ENCODE results near the gene DYNC2H1.

DYNC2H1 gene

GRCh38 chr11:103378931-103379330 lies 269.7 kb downstream of the DYNC2H1 start:
- no peak for DNase-seq

DNA sequence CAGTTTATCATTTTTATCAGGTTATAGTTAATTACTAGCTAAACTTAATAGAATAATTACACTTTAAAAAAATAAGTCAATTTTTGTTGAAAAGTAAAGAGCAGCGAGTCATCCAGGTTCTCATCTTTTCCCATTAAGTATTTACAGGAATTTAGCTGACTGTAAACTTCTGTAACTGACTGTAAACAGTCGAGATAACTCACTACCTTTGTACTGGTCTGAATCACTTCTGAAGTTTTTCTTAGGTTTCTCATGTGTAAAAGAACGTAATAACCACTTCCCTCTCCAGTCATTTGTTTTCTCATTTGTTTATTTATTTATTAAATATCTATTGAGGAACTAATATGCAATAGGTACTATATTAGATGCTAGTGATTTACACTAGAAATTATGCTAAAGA lies 270.8 kb downstream of the DYNC2H1 start:
- no peak for DNase-seq

DNA sequence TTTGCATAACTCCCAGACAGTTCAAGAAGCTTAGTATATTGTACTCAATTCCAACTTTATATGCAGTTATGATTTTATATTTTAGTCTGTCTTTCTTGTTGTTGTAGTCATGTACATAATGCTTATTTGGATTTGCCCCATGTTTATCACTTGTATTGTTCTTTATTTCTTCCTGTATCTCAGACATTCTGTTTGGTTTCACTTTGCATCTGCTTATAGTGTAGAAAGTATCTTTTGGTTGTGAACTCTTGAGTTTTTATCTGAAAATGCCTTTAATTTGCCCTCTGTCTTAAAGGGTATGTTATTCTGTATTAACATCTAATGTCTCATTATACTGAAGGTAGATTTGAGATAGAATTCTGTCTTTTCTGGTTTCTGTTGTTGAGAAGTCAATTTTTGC lies 275.4 kb downstream of the DYNC2H1 start:
- DNase-seq: no peak

DNA sequence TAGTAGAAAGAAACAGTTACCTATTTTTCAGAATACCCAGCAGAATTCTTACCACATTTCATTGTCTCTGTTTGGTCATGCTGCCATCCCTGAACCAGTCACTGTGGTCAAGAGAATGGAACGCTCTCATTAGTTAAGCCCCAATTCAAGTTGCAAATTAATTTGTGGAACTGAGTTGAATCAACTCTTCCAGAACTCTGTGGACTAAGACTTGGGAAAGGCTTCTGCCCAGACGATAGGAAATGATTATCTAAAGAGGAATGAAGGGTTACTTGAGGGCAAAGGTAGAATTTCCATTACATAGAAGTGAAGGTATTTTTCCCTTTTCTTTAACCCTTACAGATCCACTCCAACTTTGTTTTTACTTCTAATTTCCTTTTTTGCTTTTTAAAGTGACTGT lies 286.4 kb downstream of the DYNC2H1 start:
- DNase-seq: no peak

DNA sequence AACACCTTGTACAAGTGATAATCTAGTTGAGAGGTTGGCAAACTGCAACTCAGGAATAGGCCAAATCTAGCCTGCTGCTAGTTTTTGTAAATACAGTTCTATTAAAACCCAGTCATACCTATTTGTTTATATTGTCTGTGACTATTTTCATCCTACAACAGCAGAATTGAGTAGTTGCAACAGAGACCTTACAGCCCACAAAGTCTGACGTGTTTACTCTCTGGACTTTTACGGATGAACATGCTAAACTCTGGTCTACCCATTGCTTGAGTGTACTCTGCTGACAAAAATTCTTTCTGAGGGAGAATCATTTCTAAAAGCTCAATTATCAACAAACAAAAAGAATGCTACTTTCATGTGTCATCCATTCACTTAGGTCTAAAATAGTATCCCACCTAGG lies 287.0 kb downstream of the DYNC2H1 start:
- no peak for DNase-seq

- no peak for DNase-seq
Observed at GRCh38 chr11:103397369-103397768, 288.1 kb downstream of the DYNC2H1 start.

DNA sequence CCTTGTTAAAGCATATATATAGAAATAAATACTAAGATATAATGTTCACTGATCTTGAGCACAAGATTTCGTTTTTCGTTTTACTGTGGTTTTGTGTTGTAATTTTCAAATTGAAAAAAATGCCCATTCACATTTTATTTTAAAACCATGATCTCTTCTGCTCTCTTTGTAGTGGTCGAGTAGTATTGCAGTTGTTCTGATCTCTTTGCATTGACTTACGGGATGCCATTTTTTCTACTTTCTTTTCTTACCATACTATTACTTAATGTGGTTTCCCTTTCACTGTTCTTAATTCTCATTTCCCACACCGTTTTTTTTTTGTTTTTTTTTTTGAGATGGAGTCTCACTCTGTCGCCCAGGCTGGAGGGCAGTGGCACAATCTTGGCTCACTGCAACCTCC lies 289.6 kb downstream of the DYNC2H1 start:
- no peak for DNase-seq

DNA sequence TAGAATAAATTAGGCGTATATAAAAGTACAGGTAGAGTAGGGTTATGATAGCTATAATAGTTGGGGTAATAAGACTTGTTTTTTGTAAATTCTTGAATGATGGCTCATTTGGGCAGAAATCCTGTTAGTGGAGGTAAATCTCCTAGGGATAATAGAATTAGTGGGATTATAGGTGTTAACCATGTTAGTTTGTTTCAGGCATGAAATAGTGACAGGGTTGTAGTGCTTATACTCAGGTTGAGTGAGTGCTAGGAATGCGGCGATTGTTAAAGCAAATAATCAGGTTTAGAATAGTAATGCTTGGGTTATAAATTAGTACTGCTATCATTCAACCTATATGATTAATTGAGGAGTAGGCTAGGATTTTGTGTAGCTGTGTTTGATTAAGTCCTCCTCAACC lies 297.1 kb downstream of the DYNC2H1 start:
- no peak for DNase-seq

- DNase-seq: no peak
Observed at GRCh38 chr11:103407641-103408040, 298.4 kb downstream of the DYNC2H1 start.

- DNase-seq: no peak
Observed at GRCh38 chr11:103413266-103413888, 304.2 kb downstream of the DYNC2H1 start.

- DNase-seq: no peak
Observed at GRCh38 chr11:103418014-103418413, 308.8 kb downstream of the DYNC2H1 start.

GRCh38 chr11:103420593-103420992 lies 311.4 kb downstream of the DYNC2H1 start:
- no peak for DNase-seq

- DNase-seq: no peak
Observed at GRCh38 chr11:103433386-103434072, 324.3 kb downstream of the DYNC2H1 start.

DNA sequence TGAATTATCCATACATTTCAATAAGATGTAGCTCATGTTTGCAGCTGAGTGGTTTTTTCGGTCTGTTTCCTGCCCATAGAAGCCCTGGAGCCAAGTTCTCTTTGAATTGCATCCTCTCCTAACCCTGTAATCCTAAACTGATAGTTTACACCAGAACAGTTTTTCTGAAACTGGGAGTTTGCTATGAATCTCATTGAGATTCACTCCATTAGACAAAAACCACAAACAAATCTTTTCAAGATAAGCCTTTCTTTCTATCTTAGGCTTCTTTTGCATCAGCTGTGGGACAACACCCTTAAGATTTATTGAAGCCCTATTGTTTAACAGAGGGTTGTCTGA lies 324.8 kb downstream of the DYNC2H1 start:
- DNase-seq: no peak

DNA sequence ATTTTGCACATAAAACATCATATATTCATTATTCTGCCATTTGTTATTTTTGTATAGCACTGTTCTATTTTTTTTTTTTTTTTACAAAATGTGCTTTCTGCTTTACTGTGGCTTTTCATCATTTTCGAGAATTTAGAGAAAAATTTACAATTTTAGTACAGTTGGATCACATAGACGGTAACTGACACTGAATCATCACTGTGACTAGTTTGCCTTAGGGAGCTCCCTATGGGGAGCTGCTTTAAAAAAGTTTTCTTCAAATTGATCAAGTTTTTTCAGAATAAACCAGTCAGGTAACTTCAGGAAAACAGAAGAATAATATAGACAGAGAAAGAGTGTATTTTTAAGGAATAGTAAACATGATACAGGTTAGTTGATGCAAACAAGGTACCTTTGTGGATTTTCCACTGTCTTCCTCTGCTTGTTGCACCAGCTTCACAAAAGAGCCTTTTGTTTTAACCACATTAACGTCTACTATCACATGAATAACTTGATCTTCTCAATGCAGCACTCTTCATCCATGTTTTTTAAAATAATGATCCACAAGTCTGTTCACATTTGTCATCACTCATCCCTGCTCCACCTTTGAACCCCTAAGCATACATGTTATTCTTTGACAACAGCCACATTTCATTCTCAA lies 327.0 kb downstream of the DYNC2H1 start:
- no peak for DNase-seq

GRCh38 chr11:103441021-103441420 lies 331.8 kb downstream of the DYNC2H1 start:
- no peak for DNase-seq

DNA sequence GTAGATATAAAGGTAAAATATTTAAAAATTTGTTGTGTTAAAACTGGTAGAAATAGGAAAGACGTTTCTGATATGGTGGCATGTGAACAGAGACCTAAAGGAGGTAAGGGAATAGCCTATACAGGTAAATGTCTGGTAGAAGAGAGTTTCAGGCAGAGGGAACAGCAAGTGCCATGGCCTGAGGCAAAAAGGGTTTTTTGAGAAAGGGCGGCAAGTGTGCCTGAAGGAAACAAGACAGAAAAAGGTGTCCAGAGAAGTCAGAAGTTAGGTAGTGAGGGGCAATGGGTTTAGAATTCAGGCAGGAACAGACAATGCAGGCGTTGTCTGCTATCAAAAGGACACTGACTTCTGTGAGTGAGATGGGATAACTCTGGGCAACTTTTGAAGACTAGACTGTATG lies 339.7 kb downstream of the DYNC2H1 start:
- no peak for DNase-seq

- DNase-seq: no peak
Observed at GRCh38 chr11:103450241-103450640, 341.0 kb downstream of the DYNC2H1 start.

GRCh38 chr11:103453126-103453525 lies 343.9 kb downstream of the DYNC2H1 start:
- DNase-seq: peak; percentile 78

GRCh38 chr11:103453915-103454709 lies 344.9 kb downstream of the DYNC2H1 start:
- DNase-seq: peak; percentile 34

- no peak for DNase-seq
Observed at GRCh38 chr11:103464420-103464819, 355.2 kb downstream of the DYNC2H1 start.

GRCh38 chr11:103465555-103466140 lies 356.4 kb downstream of the DYNC2H1 start:
- no peak for DNase-seq

GRCh38 chr11:103471546-103471945 lies 362.3 kb downstream of the DYNC2H1 start:
- no peak for DNase-seq
